H9 (cell line): Measurements from ENCODE around the gene TOMM5. TPM values are rescaled to one million over a fixed set of nuclear protein-coding genes. Genes with fewer than 3 reads are reported as not detected.

Source experiments
- DNase-seq: peaks from one replicate; pipeline ENCODE4 v3.0.0-alpha.2; 2017
- H2AFZ ChIP-seq: one replicate; pipeline ENCODE4 v1.6.1; 2013; ENCODE audit warnings: mild to moderate bottlenecking, low read length, control low read depth, moderate library complexity
- H2AK5ac ChIP-seq: 2 replicates; pipeline ENCODE4 v1.6.1; 2013; ENCODE audit warnings: low read length, control low read depth, mixed read lengths; ENCODE audit not compliant: insufficient read length
- H2BK120ac ChIP-seq: one replicate; pipeline ENCODE4 v1.6.1; 2013; ENCODE audit warnings: low read depth, mild to moderate bottlenecking, low read length, control low read depth, inconsistent platforms; ENCODE audit not compliant: poor library complexity, severe bottlenecking
- H2BK12ac ChIP-seq: 2 replicates; pipeline ENCODE4 v1.6.1; 2013; ENCODE audit warnings: low read length, control low read depth, mixed read lengths, low read depth; ENCODE audit not compliant: insufficient read length
- H2BK15ac ChIP-seq: 2 replicates; pipeline ENCODE4 v1.6.1; 2013; ENCODE audit warnings: low read depth, low read length, control low read depth
- H2BK20ac ChIP-seq: one replicate; pipeline ENCODE4 v1.6.1; 2013; ENCODE audit warnings: low read depth, mild to moderate bottlenecking, low read length, control low read depth, inconsistent platforms; ENCODE audit not compliant: poor library complexity, severe bottlenecking
- H2BK5ac ChIP-seq: 2 replicates; pipeline ENCODE4 v1.6.1; 2013; ENCODE audit warnings: low read length, control low read depth, mixed read lengths; ENCODE audit not compliant: insufficient read length
- H3K14ac ChIP-seq: 2 replicates; pipeline ENCODE4 v1.6.1; 2013; ENCODE audit warnings: low read length, control low read depth; ENCODE audit not compliant: insufficient read depth
- H3K18ac ChIP-seq: 2 replicates; pipeline ENCODE4 v1.6.1; 2013; ENCODE audit warnings: low read depth, mild to moderate bottlenecking, mixed read lengths, low read length, control low read depth; ENCODE audit not compliant: insufficient read length
- H3K23ac ChIP-seq: 2 replicates; pipeline ENCODE4 v1.6.1; 2013; ENCODE audit warnings: low read length, control low read depth, mixed read lengths, low read depth; ENCODE audit not compliant: insufficient read length
- H3K23me2 ChIP-seq: 2 replicates; pipeline ENCODE4 v1.6.1; 2013; ENCODE audit warnings: low read depth, mild to moderate bottlenecking, mixed read lengths, low read length, control low read depth; ENCODE audit not compliant: insufficient read length, poor library complexity, severe bottlenecking
- H3K27ac ChIP-seq: 2 replicates; pipeline ENCODE4 v1.5.1; 2013; ENCODE audit warnings: low read length, control low read depth, mixed read lengths, low read depth; ENCODE audit not compliant: insufficient read length
- H3K27me3 ChIP-seq: 2 replicates; pipeline ENCODE4 v1.6.1; 2013; ENCODE audit warnings: low read length, control low read depth, inconsistent platforms; ENCODE audit not compliant: insufficient read depth
- H3K4ac ChIP-seq: 2 replicates; pipeline ENCODE4 v1.6.1; 2013; ENCODE audit warnings: low read depth, mild to moderate bottlenecking, control low read depth, inconsistent platforms, low read length, moderate library complexity
- H3K4me1 ChIP-seq: 2 replicates; pipeline ENCODE4 v1.6.1; 2013; ENCODE audit warnings: low read length, control low read depth, inconsistent platforms; ENCODE audit not compliant: insufficient read depth
- H3K4me2 ChIP-seq: 2 replicates; pipeline ENCODE4 v1.6.1; 2013; ENCODE audit warnings: low read length, control low read depth, mixed read lengths; ENCODE audit not compliant: insufficient read length, insufficient read depth
- H3K56ac ChIP-seq: 2 replicates; pipeline ENCODE4 v1.6.1; 2013; ENCODE audit warnings: low read depth, mild to moderate bottlenecking, mixed read lengths, low read length, control low read depth; ENCODE audit not compliant: insufficient read length
- H3K79me1 ChIP-seq: 2 replicates; pipeline ENCODE4 v1.6.1; 2013; ENCODE audit warnings: low read depth, mild to moderate bottlenecking, moderate library complexity, low read length, control low read depth, inconsistent platforms; ENCODE audit not compliant: insufficient read depth, poor library complexity, severe bottlenecking
- H3K79me2 ChIP-seq: 2 replicates; pipeline ENCODE4 v1.6.1; 2013; ENCODE audit warnings: low read length, control low read depth, inconsistent platforms; ENCODE audit not compliant: insufficient read depth
- H3K9ac ChIP-seq: 2 replicates; pipeline ENCODE4 v1.6.1; 2013; ENCODE audit warnings: low read length, control low read depth, mixed read lengths; ENCODE audit not compliant: insufficient read length; ENCODE audit errors: extremely low read depth
- H3K9me3 ChIP-seq: one replicate; pipeline ENCODE4 v1.6.1; 2013; ENCODE audit warnings: low read depth, low read length, inconsistent platforms; ENCODE audit not compliant: control insufficient read depth
- H3T11ph ChIP-seq: one replicate; pipeline ENCODE4 v1.6.1; 2013; ENCODE audit warnings: mild to moderate bottlenecking, low read length, control low read depth, inconsistent platforms
- H4K20me1 ChIP-seq: one replicate; pipeline ENCODE4 v1.6.1; 2013; ENCODE audit not compliant: control insufficient read depth, insufficient read length, insufficient read depth
- H4K5ac ChIP-seq: 2 replicates; pipeline ENCODE4 v1.6.1; 2013; ENCODE audit warnings: low read depth, mild to moderate bottlenecking, mixed read lengths, low read length, control low read depth; ENCODE audit not compliant: insufficient read length
- H4K8ac ChIP-seq: replicated peaks from 2 replicates; pipeline ENCODE4 v1.6.1; 2013; ENCODE audit warnings: low read length, control low read depth, mixed read lengths, low read depth; ENCODE audit not compliant: insufficient read length
- H4K91ac ChIP-seq: 2 replicates; pipeline ENCODE4 v1.6.1; 2013; ENCODE audit warnings: low read depth, mild to moderate bottlenecking, moderate library complexity, mixed read lengths, low read length, control low read depth; ENCODE audit not compliant: insufficient read length
- H3K27ac Mint-ChIP-seq, 3 experiments: 2 replicates in 2 of 3; 3 replicates in 1 of 3; pipeline ENCODE4 v1.8.0; 2020 to 2021; ENCODE audit warnings: mixed read lengths in 3 of 3, mild to moderate bottlenecking in 1 of 3, moderate library complexity in 1 of 3
- H3K27me3 Mint-ChIP-seq: 2 replicates; pipeline ENCODE4 v1.8.0; 2021; ENCODE audit warnings: low read depth, mild to moderate bottlenecking, moderate library complexity, mixed read lengths
- H3K36me3 Mint-ChIP-seq, 3 experiments: 2 replicates in 2 of 3; 3 replicates in 1 of 3; pipeline ENCODE4 v1.8.0; 2020 to 2021; ENCODE audit warnings: low read depth in 3 of 3, mixed read lengths in 3 of 3; ENCODE audit not compliant: insufficient read depth in 1 of 3
- H3K4me1 Mint-ChIP-seq, 2 experiments: 2 replicates each; pipeline ENCODE4 v1.8.0; 2020; ENCODE audit warnings: mixed read lengths in 2 of 2
- H3K4me3 Mint-ChIP-seq, 2 experiments: 2 replicates in 1 of 2; 3 replicates in 1 of 2; pipeline ENCODE4 v1.8.0; 2020 to 2021; ENCODE audit warnings: mild to moderate bottlenecking in 2 of 2, mixed read lengths in 2 of 2, moderate library complexity in 1 of 2
- H3K9me3 Mint-ChIP-seq, 2 experiments: 2 replicates in 1 of 2; 3 replicates in 1 of 2; pipeline ENCODE4 v1.8.0; 2020; ENCODE audit warnings: mild to moderate bottlenecking in 2 of 2, mixed read lengths in 2 of 2, moderate library complexity in 1 of 2
- CTCF ChIP-seq: fragments of 200-600 bp; sonication (generic); conservative IDR thresholded peaks from 3 replicates; pipeline ENCODE4 v1.8.0; 2021; ENCODE audit warnings: antibody characterized with exemption, mild to moderate bottlenecking
- WGBS: extraction: QIAGEN DNeasy Blood & Tissue Kit; methylation state at CpG from one replicate; pipeline ENCODE4 v1.1.7; 2013; ENCODE audit warnings: missing lambda C conversion rate, low lambda C conversion rate, mixed read lengths; ENCODE audit not compliant: insufficient read length; ENCODE audit errors: extremely low coverage; 5-methylcytosine and 5-hydroxymethylcytosine counted together
- total RNA-seq: library from RNA; stranded (reverse); gene quantifications from 2 replicates; pipeline ENCODE4 v1.2.1, GENCODE V29; 2021

TOMM5 gene
- total RNA-seq, 1 experiment from 2014 or later: 124 TPM

- DNase-seq: no peak
- Histone ChIP-seq H4K91ac (no peak overlapping the region), H4K20me1 (no peaks in the 10 kb centered on the region), H2AFZ (no peak overlapping the region), H3K27ac (no peak overlapping the region), H3K4ac (no peak overlapping the region), H3K79me1 (no peaks in the 10 kb centered on the region), H4K8ac (no peak overlapping the region), H3K14ac (no peak overlapping the region), H3K23ac (no peak overlapping the region), H3T11ph (no peak overlapping the region), H3K79me2 (no peaks in the 10 kb centered on the region; the same call in 1 of the 2 replicates), H2BK5ac (no peak overlapping the region), H3K27me3 (no peaks in the 10 kb centered on the region), H3K23me2 (no peaks in the 10 kb centered on the region), H2BK20ac (no peak overlapping the region), H3K4me2 (no peak overlapping the region), H3K18ac (no peak overlapping the region), H3K56ac (no peak overlapping the region), H4K5ac (no peak overlapping the region), H3K9ac (no peak overlapping the region), H3K4me1 (no peaks in the 10 kb centered on the region; the same call in 1 of the 2 replicates), H2BK120ac (no peak overlapping the region), H2BK12ac (no peak overlapping the region), H2AK5ac (no peak overlapping the region), H2BK15ac (no peak overlapping the region), H3K9me3 (no peaks in the 10 kb centered on the region)
- Mint-ChIP-seq H3K27me3 (peaks cover 2% of the 10 kb centered on the region; the same call in 1 of the 2 replicates), H3K9me3 (peaks cover 23 to 24% of the 10 kb centered on the region in 2 experiments), H3K36me3 (peaks cover 29 to 30% (median 29%) of the 10 kb centered on the region in 3 experiments), H3K4me3 (no peak overlapping the region), H3K4me1 (peaks cover 14 to 28% of the 10 kb centered on the region in 2 experiments), H3K27ac (no peak overlapping the region)
- no CpG with 5 or more reads among the region's 4 CpGs for WGBS
- TF ChIP-seq CTCF: no peak
Observed at GRCh38 chr9:37564916-37565315, 27.5 kb downstream of the TOMM5 start.
